Erythroblast (primary cell): ENCODE data around the gene COL24A1.
"Not testable (repeated sequence)": the region's sequence is repeated elsewhere in the genome, so short reads cannot be mapped to it uniquely, and the experiment has no call there.

Experiments used
- DNase-seq, 2 experiments: peaks; one replicate each; lab custom pipeline; 2025; lab: John Stamatoyannopoulos, UW
- GATA1 ChIP-seq: IDR thresholded peaks from 2 replicates; pipeline ENCODE4 v1.6.1; 2011; ENCODE audit warnings: low read depth, mild to moderate bottlenecking, control low read depth, low read length, moderate library complexity
- POLR2A ChIP-seq: IDR thresholded peaks from 2 replicates; pipeline ENCODE4 v1.6.1; 2011; ENCODE audit warnings: mild to moderate bottlenecking, low read length

The COL24A1 gene

GRCh38 chr1:85962457-85962856 is 194.1 kb downstream of the COL24A1 start:
- no peak for TF ChIP-seq POLR2A
- TF ChIP-seq GATA1, result no peak
- DNase-seq, result no peak

GRCh38 chr1:85957760-85958159 is 198.8 kb downstream of the COL24A1 start:
- TF ChIP-seq GATA1, result no peak
- TF ChIP-seq POLR2A, result no peak
- DNase-seq, result no peak

- DNase-seq, result not testable (repeated sequence)
Observed at GRCh38 chr1:85955218-85955617, 201.4 kb downstream of the COL24A1 start.

GRCh38 chr1:85952460-85952859 is 204.1 kb downstream of the COL24A1 start:
- DNase-seq, result no peak
- TF ChIP-seq GATA1 (no peak), POLR2A (no peak)

GRCh38 chr1:85947186-85947585 is 209.4 kb downstream of the COL24A1 start:
- no peak for DNase-seq

GRCh38 chr1:85943945-85944344 is 212.6 kb downstream of the COL24A1 start:
- TF ChIP-seq GATA1 (no peak), POLR2A (no peak)
- DNase-seq, result no peak

More at GRCh38 chr1:85947186-85947585, 209.4 kb downstream of the COL24A1 start:
- TF ChIP-seq POLR2A (no peak), GATA1 (no peak)

GRCh38 chr1:85943526-85943925 is 213.0 kb downstream of the COL24A1 start:
- DNase-seq, result no peak
- no peak for TF ChIP-seq GATA1
- TF ChIP-seq POLR2A, result no peak

GRCh38 chr1:85940656-85941306 is 215.8 kb downstream of the COL24A1 start:
- TF ChIP-seq POLR2A (no peak), GATA1 (no peak)
- no peak for DNase-seq

- no peak for DNase-seq
Observed at GRCh38 chr1:85938829-85939228, 217.7 kb downstream of the COL24A1 start.

GRCh38 chr1:85936470-85936869 is 220.1 kb downstream of the COL24A1 start:
- TF ChIP-seq POLR2A (no peak), GATA1 (no peak)
- no peak for DNase-seq

More at GRCh38 chr1:85938829-85939228, 217.7 kb downstream of the COL24A1 start:
- no peak for TF ChIP-seq POLR2A
- TF ChIP-seq GATA1, result no peak

GRCh38 chr1:85936057-85936456 is 220.5 kb downstream of the COL24A1 start:
- TF ChIP-seq GATA1 (no peak), POLR2A (no peak)

GRCh38 chr1:85935234-85935633 is 221.3 kb downstream of the COL24A1 start:
- TF ChIP-seq POLR2A (no peak), GATA1 (no peak)
- no peak for DNase-seq

More at GRCh38 chr1:85936057-85936456, 220.5 kb downstream of the COL24A1 start:
- DNase-seq, result no peak

- TF ChIP-seq GATA1, result no peak
Observed at GRCh38 chr1:85934516-85934915, 222.1 kb downstream of the COL24A1 start.

GRCh38 chr1:85933961-85934360 is 222.6 kb downstream of the COL24A1 start:
- DNase-seq, result no peak
- TF ChIP-seq POLR2A (no peak), GATA1 (no peak)

More at GRCh38 chr1:85934516-85934915, 222.1 kb downstream of the COL24A1 start:
- DNase-seq, result no peak

GRCh38 chr1:85911742-85912141 is 244.8 kb downstream of the COL24A1 start:
- no peak for TF ChIP-seq GATA1
- TF ChIP-seq POLR2A, result no peak
- DNase-seq, result no peak
